Heart left ventricle (tissue), 16 donors: ENCODE results near the gene RNF40. TPM values are rescaled to one million over a fixed set of nuclear protein-coding genes. Genes with fewer than 3 reads are reported as not detected.

Source experiments
- ATAC-seq, 4 donors: fragments of 200-7000 bp; cut with Tn5 transposase; one replicate each; pipeline ENCODE4 v1.9.1; 2020 to 2022; ENCODE audit warnings: moderate library complexity in 4 of 4, mild to moderate bottlenecking in 3 of 4, moderate number of reproducible peaks in 1 of 4
- DNase-seq, 5 donors: peaks; one replicate each; pipeline ENCODE4 v3.0.0-alpha.2; 2020
- H3K27ac ChIP-seq, 12 donors: fragments of 200-600 bp; sonication (generic) in 4 of 12; one replicate each; pipeline versions ENCODE4 v1.5.0 to v1.8.0; 2016 to 2022; ENCODE audit warnings: mild to moderate bottlenecking in 2 of 12
- H3K27me3 ChIP-seq, 9 donors: fragments of 200-600 bp; sonication (generic) in 2 of 9; one replicate each; pipeline versions ENCODE4 v1.5.1 to v1.8.0; 2016 to 2022; ENCODE audit warnings: mild to moderate bottlenecking in 3 of 9
- H3K36me3 ChIP-seq, 9 donors: fragments of 200-600 bp; sonication (generic) in 2 of 9; one replicate each; pipeline versions ENCODE4 v1.5.0 to v1.8.0; 2018 to 2022; ENCODE audit warnings: mild to moderate bottlenecking in 2 of 9
- H3K4me1 ChIP-seq, 12 donors: fragments of 200-600 bp; sonication (generic) in 4 of 12; one replicate each; pipeline versions ENCODE4 v1.5.0 to v1.8.0; 2016 to 2022; ENCODE audit warnings: mild to moderate bottlenecking in 3 of 12
- H3K4me3 ChIP-seq, 12 donors: fragments of 200-600 bp; sonication (generic) in 4 of 12; one replicate each; pipeline versions ENCODE4 v1.5.0 to v1.8.0; 2017 to 2022; ENCODE audit warnings: mild to moderate bottlenecking in 9 of 12, moderate library complexity in 4 of 12
- H3K9me3 ChIP-seq, 12 donors: fragments of 200-600 bp; sonication (generic) in 4 of 12; one replicate each; pipeline versions ENCODE4 v1.5.0 to v1.8.0; 2016 to 2022; ENCODE audit warnings: mild to moderate bottlenecking in 1 of 12
- CTCF ChIP-seq, 12 donors: fragments of 200-600 bp; sonication (generic) in 4 of 12; IDR thresholded peaks; one replicate each; pipeline versions ENCODE4 v1.5.0 to v1.8.0; 2018 to 2022; ENCODE audit warnings: antibody characterized with exemption in 12 of 12, mild to moderate bottlenecking in 5 of 12
- POLR2A ChIP-seq, 2 donors: fragments of 450-650 bp; IDR thresholded peaks; one replicate each; pipeline ENCODE4 v1.6.1; 2017; ENCODE audit warnings: antibody characterized with exemption in 2 of 2, mild to moderate bottlenecking in 2 of 2, moderate library complexity in 2 of 2
- WGBS, 4 donors: extraction: QIAGEN DNeasy Blood & Tissue Kit in 2 of 4; methylation state at CpG; one replicate each; pipeline versions ENCODE4 v1.1.5 to v1.1.7; 2013 to 2018; 5-methylcytosine and 5-hydroxymethylcytosine counted together
- intact Hi-C, 10 donors: fragments of 100-400 bp; cut with DNase I; formaldehyde crosslinking; loops; one replicate each; pipeline versions ENCODE4 v1.11.1 to v1.14.2; 2022
- polyA plus RNA-seq, 2 donors: library from polyadenylated mRNA; stranded (reverse); fragments of 200-250 nt; gene quantifications; one replicate each; pipeline ENCODE4 v1.2.3, GENCODE V29; 2013
- total RNA-seq, 9 donors: library from RNA; depleted of rRNA in 2 of 9; stranded (reverse); fragments of >200 nt in 2 of 9; fragmentation: NEBNext Ultra II Directional in 3 of 9; extraction: Animal tissue kit (Norgen Biotek cat#: 25700) in 3 of 9; gene quantifications; one replicate each; pipeline versions ENCODE4 v1.1.0 to v1.2.4, GENCODE V29; 2016 to 2023
- donor health status: ischemic (EF 13 %, LVEDD 7.1; RV severe dilation, severe dysfunction).
- donor health status: healthy with polysubstance abuse.
- donor health status: DM: no; HTN: yes; CAD: no.
- donor health status: DM: no; HTN: no; CAD: no.
- donor health status: ischemic (EF 25% LVEDD 6.9; RV normal size, moderate dysfunction).
- donor health status: ischemic (EF 25% LVEDD 5.7; RV mildly dilated, moderate dysfunction).
- donor health status: healthy.
- donor health status: DM: yes; HTN: yes; CAD: no.
- donor health status: ischemic (EF 35%, LVEDD 5.7; RV mildly dilated, moderate dysfunction).
- donor health status: nonischemic (EF 11% LVEDD 7.7; RV severe dilation, severe dysfunction).
- donor health status: DM: yes; HTN: yes; CAD: no.
- donor health status: PGD.
- donor health status: ischemic (EF 29% LVEDD 5.4; RV normal size, mild dysfunction).
- donor health status: nonischemic (EF 23%, LVEDD 6.1; RV moderate dilation, normal function).

Gene RNF40
- total and polyA plus RNA-seq, 11 donors = 29.3 to 66.9 (median 50.3) TPM

DNA sequence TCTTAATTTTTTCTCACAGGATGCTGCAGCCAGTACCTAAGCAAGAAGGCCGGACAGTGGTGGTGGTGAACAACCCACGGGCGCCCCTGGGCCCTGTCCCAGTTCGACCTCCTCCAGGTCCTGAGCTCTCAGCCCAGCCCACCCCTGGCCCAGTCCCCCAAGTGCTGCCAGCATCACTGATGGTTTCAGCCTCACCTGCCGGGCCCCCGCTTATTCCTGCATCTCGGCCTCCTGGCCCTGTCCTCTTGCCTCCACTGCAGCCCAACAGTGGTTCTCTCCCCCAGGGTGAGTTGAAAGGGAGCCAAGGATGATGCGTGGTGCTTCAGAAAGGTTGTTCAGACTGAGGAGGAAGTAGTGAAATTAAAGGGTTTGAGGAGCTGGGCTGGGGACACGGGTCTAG, 41.4 kb upstream of the RNF40 start:
- no peak for TF ChIP-seq POLR2A (IDR thresholded peaks at IDR 0.05)
- TF ChIP-seq CTCF (IDR thresholded peaks at IDR 0.05) = no peak
- H3K4me3 ChIP-seq = no peak overlapping the region
- peaks cover 0 to 31% (median 0%) of the 10 kb centered on the region in 12 donors for H3K4me1 ChIP-seq
- H3K27ac ChIP-seq = no peak overlapping the region
- intact Hi-C loops = no loop called here
- peaks cover 4 to 100% (median 99%) of the 10 kb centered on the region in 9 donors for H3K36me3 ChIP-seq
- ATAC-seq (no peak), DNase-seq (no peak)
- no peaks in the 10 kb centered on the region for H3K27me3 ChIP-seq
- WGBS, 4 donors = 82 to 93% (median 88%) methylated on average over 8 to 9 of the region's 9 CpGs
- H3K9me3 ChIP-seq = no peaks in the 10 kb centered on the region

- DNase-seq (no peak), ATAC-seq (no peak)
- H3K4me3 ChIP-seq = no peak overlapping the region
- no peaks in the 10 kb centered on the region for H3K27me3 ChIP-seq
- no peaks in the 10 kb centered on the region for H3K9me3 ChIP-seq
- intact Hi-C loops = no loop called here
- TF ChIP-seq POLR2A (IDR thresholded peaks at IDR 0.05) (no peak), CTCF (IDR thresholded peaks at IDR 0.05) (no peak)
- 89 to 96% (median 94%) methylated on average over 8 of the region's 8 CpGs for WGBS, 4 donors
- H3K4me1 ChIP-seq = peaks cover 0 to 31% (median 0%) of the 10 kb centered on the region in 12 donors
- no peak overlapping the region for H3K27ac ChIP-seq
- peaks cover 4 to 100% (median 99%) of the 10 kb centered on the region in 9 donors for H3K36me3 ChIP-seq
Measured at GRCh38 chr16:30721167-30721566, 41.0 kb upstream of the RNF40 start.

DNA sequence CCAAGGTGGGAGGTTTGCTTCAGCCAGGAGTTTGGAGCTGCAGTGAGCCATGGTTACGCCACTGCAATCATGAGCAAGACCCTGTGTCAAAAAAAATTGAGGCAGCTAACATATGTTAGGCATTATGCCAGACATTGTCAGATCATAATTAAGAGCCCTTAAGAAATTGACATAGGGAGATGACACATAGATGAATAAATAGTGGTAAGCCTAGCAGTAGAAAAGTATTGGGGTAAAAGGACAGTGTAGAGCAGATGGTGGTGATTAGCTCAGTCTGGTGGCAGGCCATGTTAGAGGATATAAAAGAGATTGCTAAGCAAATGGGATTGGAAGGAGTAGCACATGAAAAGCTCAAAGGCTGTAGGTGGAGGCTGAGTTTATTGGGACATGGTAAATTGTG, 40.5 kb upstream of the RNF40 start:
- H3K9me3 ChIP-seq = no peaks in the 10 kb centered on the region
- H3K4me3 ChIP-seq = no peak overlapping the region
- 96 to 100% (median 97%) methylated on average over 1 of the region's 1 CpG for WGBS, 4 donors
- ATAC-seq = no peak
- peaks cover 4 to 100% (median 99%) of the 10 kb centered on the region in 9 donors for H3K36me3 ChIP-seq
- peaks cover 0 to 26% (median 0%) of the 10 kb centered on the region in 12 donors for H3K4me1 ChIP-seq
- DNase-seq = no peak
- H3K27me3 ChIP-seq = no peaks in the 10 kb centered on the region
- H3K27ac ChIP-seq = no peak overlapping the region
- intact Hi-C loops = no loop called here
- TF ChIP-seq CTCF (IDR thresholded peaks at IDR 0.05) (no peak), POLR2A (IDR thresholded peaks at IDR 0.05) (no peak)

DNA sequence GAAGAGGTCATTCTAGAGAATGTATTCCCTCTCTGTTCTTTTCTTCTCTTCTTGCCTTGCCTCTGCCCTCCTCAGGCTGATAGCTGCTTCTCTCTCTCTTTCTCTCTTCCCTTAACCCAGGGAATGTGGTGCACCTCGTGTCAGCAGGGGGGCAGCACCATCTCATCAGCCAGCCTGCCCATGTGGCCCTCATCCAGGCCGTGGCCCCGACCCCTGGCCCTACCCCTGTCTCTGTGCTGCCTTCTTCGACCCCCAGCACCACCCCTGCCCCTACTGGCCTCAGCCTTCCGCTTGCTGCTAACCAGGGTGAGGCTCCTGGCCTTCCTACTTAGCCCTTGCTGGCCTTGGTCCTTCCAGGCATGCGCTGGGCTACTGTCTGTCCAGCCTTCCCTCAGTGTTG, 39.7 kb upstream of the RNF40 start:
- peaks cover 0 to 19% (median 0%) of the 10 kb centered on the region in 12 donors for H3K4me1 ChIP-seq
- H3K4me3 ChIP-seq = no peak overlapping the region
- no peak for DNase-seq
- intact Hi-C loops = no loop called here
- H3K27ac ChIP-seq = no peak overlapping the region
- H3K27me3 ChIP-seq = no peaks in the 10 kb centered on the region
- TF ChIP-seq POLR2A (IDR thresholded peaks at IDR 0.05) (no peak), CTCF (IDR thresholded peaks at IDR 0.05) (peak in 3 of 12 donors; percentile 7 to 21 (median 17))
- 67 to 74% (median 71%) methylated on average over 6 of the region's 6 CpGs for WGBS, 4 donors
- H3K36me3 ChIP-seq = peaks cover 4 to 100% (median 97%) of the 10 kb centered on the region in 9 donors
- no peaks in the 10 kb centered on the region for H3K9me3 ChIP-seq
- ATAC-seq = peak in 1 of 4 donors; percentile 8
